NB4 (cell line): Measurements from ENCODE around the gene HECTD3.
"Not testable (repeated sequence)": the region's sequence is repeated elsewhere in the genome, so short reads cannot be mapped to it uniquely, and the experiment has no call there.

ENCODE experiments used
- DNase-seq: peaks from one replicate; pipeline ENCODE4 v3.0.0; 2010; ENCODE audit warnings: low read depth
- H3K4me3 ChIP-seq: one replicate; pipeline ENCODE4 v1.5.1; 2011; ENCODE audit warnings: mild to moderate bottlenecking, low read depth, low read length, moderate library complexity
- CTCF ChIP-seq: IDR thresholded peaks from one replicate; pipeline ENCODE4 v1.5.1; 2012; ENCODE audit warnings: low read depth, low read length
- MAX ChIP-seq: IDR thresholded peaks from 2 replicates; pipeline ENCODE4 v1.6.1; 2011; ENCODE audit warnings: low read depth, low read length
- MYC ChIP-seq: IDR thresholded peaks from 2 replicates; pipeline ENCODE4 v1.6.1; 2011; ENCODE audit warnings: low read depth, low read length
- POLR2A ChIP-seq: IDR thresholded peaks from 2 replicates; pipeline ENCODE4 v1.6.1; 2011; ENCODE audit warnings: mild to moderate bottlenecking; ENCODE audit not compliant: insufficient read length; ENCODE audit errors: extremely low read depth

Gene HECTD3

GRCh38 chr1:44970317-44970716, 40.8 kb downstream of the HECTD3 start:
- DNase-seq, result no peak
- no peak overlapping the region for H3K4me3 ChIP-seq
- TF ChIP-seq MAX (no peak), CTCF (no peak)

GRCh38 chr1:44964396-44964795, 46.7 kb downstream of the HECTD3 start:
- H3K4me3 ChIP-seq, result no peak overlapping the region
- no peak for TF ChIP-seq CTCF
- TF ChIP-seq POLR2A, result no peak
- TF ChIP-seq MAX, result no peak
- no peak for TF ChIP-seq MYC
- no peak for DNase-seq

GRCh38 chr1:44962729-44963128, 48.4 kb downstream of the HECTD3 start:
- DNase-seq, result no peak
- no peak for TF ChIP-seq MAX
- TF ChIP-seq POLR2A, result no peak
- TF ChIP-seq CTCF, result no peak

GRCh38 chr1:44962022-44962421, 49.1 kb downstream of the HECTD3 start:
- DNase-seq, H3K4me3 ChIP-seq: not testable (repeated sequence)

More at GRCh38 chr1:44962729-44963128, 48.4 kb downstream of the HECTD3 start:
- no peak overlapping the region for H3K4me3 ChIP-seq

- H3K4me3 ChIP-seq, DNase-seq: not testable (repeated sequence)
Observed at GRCh38 chr1:44957566-44957965, 53.6 kb downstream of the HECTD3 start.

GRCh38 chr1:44956077-44956476, 55.0 kb downstream of the HECTD3 start:
- DNase-seq, H3K4me3 ChIP-seq: not testable (repeated sequence)
